KMS-11 (cell line): Measurements from ENCODE around the gene PTK6.

Experiments used
- H2AFZ ChIP-seq: fragments of 200-600 bp; sonication (generic); 2 replicates; pipeline ENCODE4 v1.6.1; 2016; ENCODE audit warnings: antibody characterized with exemption, mixed run types, low read depth
- H3K27ac ChIP-seq: fragments of 200-600 bp; sonication (generic); 2 replicates; pipeline ENCODE4 v1.6.1; 2016; ENCODE audit warnings: mild to moderate bottlenecking, mixed run types
- H3K27me3 ChIP-seq: fragments of 200-600 bp; sonication (generic); 2 replicates; pipeline ENCODE4 v1.6.1; 2017; ENCODE audit warnings: mild to moderate bottlenecking, low read depth, mixed run types, moderate library complexity; ENCODE audit not compliant: insufficient read depth
- H3K36me3 ChIP-seq: fragments of 200-600 bp; sonication (generic); 2 replicates; pipeline ENCODE4 v1.6.1; 2017; ENCODE audit warnings: mild to moderate bottlenecking, mixed run types; ENCODE audit not compliant: insufficient read depth
- H3K4me1 ChIP-seq: fragments of 200-600 bp; sonication (generic); 2 replicates; pipeline ENCODE4 v1.6.1; 2016; ENCODE audit warnings: mild to moderate bottlenecking, low read depth, mixed run types; ENCODE audit not compliant: poor library complexity, severe bottlenecking
- H3K4me2 ChIP-seq: fragments of 200-600 bp; sonication (generic); 2 replicates; pipeline ENCODE4 v1.7.0; 2016; ENCODE audit warnings: mild to moderate bottlenecking, mixed run types
- H3K4me3 ChIP-seq: fragments of 200-600 bp; sonication (generic); IDR thresholded peaks from 2 replicates; pipeline ENCODE4 v1.6.1; 2017; ENCODE audit warnings: low read depth, low read length, mixed read lengths; ENCODE audit not compliant: insufficient read depth
- H3K79me2 ChIP-seq: fragments of 200-600 bp; sonication (generic); 2 replicates; pipeline ENCODE4 v1.6.1; 2016; ENCODE audit warnings: low read depth, mixed run types; ENCODE audit not compliant: insufficient read depth
- H3K9ac ChIP-seq: fragments of 200-600 bp; sonication (generic); 2 replicates; pipeline ENCODE4 v1.6.1; 2016; ENCODE audit warnings: mild to moderate bottlenecking, mixed run types
- H4K20me1 ChIP-seq: fragments of 200-600 bp; sonication (generic); 2 replicates; pipeline ENCODE4 v1.6.1; 2016; ENCODE audit warnings: mild to moderate bottlenecking, mixed run types; ENCODE audit not compliant: insufficient read depth
- CTCF ChIP-seq: fragments of 200-600 bp; sonication (generic); conservative IDR thresholded peaks from 2 replicates; pipeline ENCODE4 v1.6.1; 2017; ENCODE audit warnings: low read depth, mild to moderate bottlenecking, antibody characterized with exemption, low read length, moderate library complexity, mixed read lengths

Gene PTK6

GRCh38 chr20:63558804-63559484 is 21.8 kb upstream of the PTK6 start:
- no peaks in the 10 kb centered on the region for H3K36me3 ChIP-seq
- no peaks in the 10 kb centered on the region for H3K79me2 ChIP-seq
- H3K4me3 ChIP-seq = no peak overlapping the region
- H3K27ac ChIP-seq = no peak overlapping the region
- no peak for TF ChIP-seq CTCF
- peaks cover 33% of the 10 kb centered on the region for H3K27me3 ChIP-seq
- no peak overlapping the region for H3K4me2 ChIP-seq
- H3K4me1 ChIP-seq = peaks cover 2% of the 10 kb centered on the region
- no peak overlapping the region for H3K9ac ChIP-seq
- no peaks in the 10 kb centered on the region for H4K20me1 ChIP-seq
- H2AFZ ChIP-seq = no peak overlapping the region

GRCh38 chr20:63557481-63557891 is 20.3 kb upstream of the PTK6 start:
- H3K79me2 ChIP-seq = no peaks in the 10 kb centered on the region
- no peak for TF ChIP-seq CTCF
- no peak overlapping the region for H3K27ac ChIP-seq
- H3K4me2 ChIP-seq = no peak overlapping the region
- no peak overlapping the region for H2AFZ ChIP-seq
- H3K27me3 ChIP-seq = peaks cover 43% of the 10 kb centered on the region
- H4K20me1 ChIP-seq = no peaks in the 10 kb centered on the region
- H3K9ac ChIP-seq = no peak overlapping the region
- H3K4me3 ChIP-seq = no peak overlapping the region
- H3K4me1 ChIP-seq = peaks cover 16% of the 10 kb centered on the region
- H3K36me3 ChIP-seq = no peaks in the 10 kb centered on the region

GRCh38 chr20:63556873-63557478 is 19.8 kb upstream of the PTK6 start:
- Histone ChIP-seq H3K4me1 (peaks cover 17% of the 10 kb centered on the region), H4K20me1 (no peaks in the 10 kb centered on the region), H2AFZ (no peak overlapping the region), H3K27ac (no peak overlapping the region), H3K4me3 (no peak overlapping the region), H3K27me3 (peaks cover 48% of the 10 kb centered on the region), H3K36me3 (no peaks in the 10 kb centered on the region), H3K4me2 (no peak overlapping the region), H3K9ac (no peak overlapping the region), H3K79me2 (no peaks in the 10 kb centered on the region)
- TF ChIP-seq CTCF = no peak

GRCh38 chr20:63555661-63556381 is 18.6 kb upstream of the PTK6 start:
- Histone ChIP-seq H3K4me1 (peaks cover 17% of the 10 kb centered on the region), H3K4me2 (no peak overlapping the region), H3K4me3 (no peak overlapping the region), H4K20me1 (no peaks in the 10 kb centered on the region), H3K27ac (no peak overlapping the region), H3K79me2 (no peaks in the 10 kb centered on the region), H3K27me3 (peaks cover 56% of the 10 kb centered on the region), H3K36me3 (no peaks in the 10 kb centered on the region), H2AFZ (no peak overlapping the region), H3K9ac (no peak overlapping the region)
- no peak for TF ChIP-seq CTCF
